ENCODE measurements around the gene SFI1. TPM values are rescaled to one million over a fixed set of nuclear protein-coding genes. Genes with fewer than 3 reads are reported as not detected.
A peak's percentile ranks its signal among the peaks of the same experiment; 100 is the strongest.
"Not testable (repeated sequence)": the region's sequence is repeated elsewhere in the genome, so short reads cannot be mapped to it uniquely, and the experiment has no call there.

The SFI1 gene
- total and polyA plus RNA-seq, 4 donors: 14.0 to 46.0 (median 32.7) TPM

DNA sequence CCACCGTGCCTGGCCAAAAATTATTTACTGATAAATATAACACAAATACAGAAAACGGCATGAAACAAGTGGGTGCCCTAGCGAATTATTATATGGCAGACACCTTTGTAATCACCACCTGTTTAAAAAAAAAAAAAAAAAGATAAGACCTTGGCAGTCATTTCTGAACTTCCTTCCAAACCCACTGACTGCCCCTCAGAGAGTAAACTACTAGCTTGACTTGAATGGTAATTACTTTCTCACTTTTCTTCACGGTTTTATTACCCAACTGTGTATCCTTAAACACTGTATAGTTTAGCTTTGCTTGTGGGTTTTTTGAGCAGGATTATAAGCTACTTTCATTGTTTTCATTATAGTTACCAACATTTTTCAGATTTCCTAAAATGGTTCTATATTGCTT, 23.7 kb downstream of the SFI1 start:
- TF ChIP-seq, protein P1, sequence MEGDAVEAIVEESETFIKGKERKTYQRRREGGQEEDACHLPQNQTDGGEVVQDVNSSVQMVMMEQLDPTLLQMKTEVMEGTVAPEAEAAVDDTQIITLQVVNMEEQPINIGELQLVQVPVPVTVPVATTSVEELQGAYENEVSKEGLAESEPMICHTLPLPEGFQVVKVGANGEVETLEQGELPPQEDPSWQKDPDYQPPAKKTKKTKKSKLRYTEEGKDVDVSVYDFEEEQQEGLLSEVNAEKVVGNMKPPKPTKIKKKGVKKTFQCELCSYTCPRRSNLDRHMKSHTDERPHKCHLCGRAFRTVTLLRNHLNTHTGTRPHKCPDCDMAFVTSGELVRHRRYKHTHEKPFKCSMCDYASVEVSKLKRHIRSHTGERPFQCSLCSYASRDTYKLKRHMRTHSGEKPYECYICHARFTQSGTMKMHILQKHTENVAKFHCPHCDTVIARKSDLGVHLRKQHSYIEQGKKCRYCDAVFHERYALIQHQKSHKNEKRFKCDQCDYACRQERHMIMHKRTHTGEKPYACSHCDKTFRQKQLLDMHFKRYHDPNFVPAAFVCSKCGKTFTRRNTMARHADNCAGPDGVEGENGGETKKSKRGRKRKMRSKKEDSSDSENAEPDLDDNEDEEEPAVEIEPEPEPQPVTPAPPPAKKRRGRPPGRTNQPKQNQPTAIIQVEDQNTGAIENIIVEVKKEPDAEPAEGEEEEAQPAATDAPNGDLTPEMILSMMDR (IDR thresholded peaks at IDR 0.05; ENCODE audit: control extremely low read depth, extremely low read depth): no peak
- Histone ChIP-seq H3K27me3 (ENCODE audit: control insufficient read depth in 3 of 3, insufficient read depth in 3 of 3, low read length in 2 of 3) (no peaks in the 10 kb centered on the region), H3K36me3 (ENCODE audit: control insufficient read depth in 4 of 4, insufficient read depth in 4 of 4, low read length in 4 of 4) (peaks cover 0 to 7% (median 2%) of the 10 kb centered on the region in 4 donors), H3K9ac (ENCODE audit: insufficient read depth in 1 of 2, low read length in 2 of 2) (no peak overlapping the region), H3K4me1 (ENCODE audit: control insufficient read depth in 5 of 5, insufficient read depth in 5 of 5, low read length in 5 of 5) (no peaks in the 10 kb centered on the region), H3K4me3 (no peak overlapping the region), H3K9me3 (ENCODE audit: control insufficient read depth in 4 of 4, insufficient read depth in 3 of 4, low read length in 3 of 4) (no peaks in the 10 kb centered on the region), H3K27ac (ENCODE audit: low read depth in 1 of 2, low read length in 1 of 2) (no peak overlapping the region)
- ATAC-seq (ENCODE audit: insufficient read depth, low FRiP score) (no peak), DNase-seq (no peak)
- WGBS, 2 donors: 82 to 87% methylated on average over 4 of the region's 4 CpGs

DNA sequence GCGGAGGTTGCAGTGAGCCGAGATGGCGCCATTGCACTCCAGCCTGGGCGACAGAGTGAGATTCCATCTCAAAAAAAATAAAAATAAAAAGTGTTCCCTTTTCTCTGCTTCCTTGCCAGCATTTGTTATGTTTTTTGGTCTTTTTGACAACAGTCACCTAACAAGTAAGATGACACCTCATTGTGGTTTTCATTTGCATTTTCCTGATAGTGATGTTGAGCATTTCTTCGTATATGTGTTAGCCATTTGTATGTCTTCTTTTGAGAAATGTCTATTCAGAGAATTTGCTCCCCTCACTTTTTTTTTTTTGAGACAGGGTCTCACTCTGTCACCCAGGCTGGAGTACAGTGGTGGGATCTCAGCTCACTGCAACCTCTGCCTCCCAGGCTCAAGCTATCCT, 27.8 kb downstream of the SFI1 start:
- ATAC-seq (ENCODE audit: insufficient read depth, low FRiP score); H3K4me1 ChIP-seq (ENCODE audit: control insufficient read depth in 5 of 5, insufficient read depth in 5 of 5, low read length in 5 of 5): not testable (repeated sequence)
- WGBS, 2 donors: 91 to 92% methylated on average over 5 of the region's 5 CpGs

DNA sequence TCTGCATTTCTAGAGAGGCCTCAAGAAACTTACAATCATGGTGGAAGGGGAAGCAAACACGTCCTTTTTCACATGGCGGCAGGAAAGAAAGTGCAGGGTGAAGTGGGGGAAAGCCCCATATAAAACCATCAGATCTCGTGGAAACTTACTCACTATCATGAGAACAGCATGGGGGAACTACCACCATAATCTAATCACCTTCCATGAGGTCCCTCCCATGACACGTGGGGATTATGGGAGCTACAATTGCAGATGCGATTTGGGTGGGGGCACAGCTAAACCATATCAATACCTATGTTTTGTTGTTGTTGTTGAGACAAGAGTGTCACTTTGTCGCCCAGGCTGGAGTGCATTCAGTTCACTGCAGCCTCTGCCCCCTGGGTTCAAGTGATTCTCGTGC, 29.9 kb downstream of the SFI1 start:
- no peaks in the 10 kb centered on the region for H3K27me3 ChIP-seq (ENCODE audit: control insufficient read depth in 3 of 3, insufficient read depth in 3 of 3, low read length in 2 of 3)
- DNase-seq (no peak), ATAC-seq (ENCODE audit: insufficient read depth, low FRiP score) (no peak)
- 73 to 83% methylated on average over 7 of the region's 7 CpGs for WGBS, 2 donors
- no peaks in the 10 kb centered on the region for H3K9me3 ChIP-seq (ENCODE audit: control insufficient read depth in 4 of 4, insufficient read depth in 3 of 4, low read length in 3 of 4)
- H3K27ac ChIP-seq (ENCODE audit: low read depth in 1 of 2, low read length in 1 of 2): no peak overlapping the region
- TF ChIP-seq, protein P1 (IDR thresholded peaks at IDR 0.05; ENCODE audit: control extremely low read depth, extremely low read depth): no peak
- peaks cover 0 to 4% (median 2%) of the 10 kb centered on the region in 4 donors for H3K36me3 ChIP-seq (ENCODE audit: control insufficient read depth in 4 of 4, insufficient read depth in 4 of 4, low read length in 4 of 4)
- peaks cover 0 to 7% (median 0%) of the 10 kb centered on the region in 5 donors for H3K4me1 ChIP-seq (ENCODE audit: control insufficient read depth in 5 of 5, insufficient read depth in 5 of 5, low read length in 5 of 5)
- H3K9ac ChIP-seq (ENCODE audit: insufficient read depth in 1 of 2, low read length in 2 of 2): no peak overlapping the region
- no peak overlapping the region for H3K4me3 ChIP-seq

More for the DNA sequence above, 27.8 kb downstream of the SFI1 start:
- H3K9ac ChIP-seq (ENCODE audit: insufficient read depth in 1 of 2, low read length in 2 of 2); H3K27ac ChIP-seq (ENCODE audit: low read depth in 1 of 2, low read length in 1 of 2); H3K36me3 ChIP-seq (ENCODE audit: control insufficient read depth in 4 of 4, insufficient read depth in 4 of 4, low read length in 4 of 4); H3K9me3 ChIP-seq (ENCODE audit: control insufficient read depth in 4 of 4, insufficient read depth in 3 of 4, low read length in 3 of 4); DNase-seq; H3K4me3 ChIP-seq; H3K27me3 ChIP-seq (ENCODE audit: control insufficient read depth in 3 of 3, insufficient read depth in 3 of 3, low read length in 2 of 3): not testable (repeated sequence)

DNA sequence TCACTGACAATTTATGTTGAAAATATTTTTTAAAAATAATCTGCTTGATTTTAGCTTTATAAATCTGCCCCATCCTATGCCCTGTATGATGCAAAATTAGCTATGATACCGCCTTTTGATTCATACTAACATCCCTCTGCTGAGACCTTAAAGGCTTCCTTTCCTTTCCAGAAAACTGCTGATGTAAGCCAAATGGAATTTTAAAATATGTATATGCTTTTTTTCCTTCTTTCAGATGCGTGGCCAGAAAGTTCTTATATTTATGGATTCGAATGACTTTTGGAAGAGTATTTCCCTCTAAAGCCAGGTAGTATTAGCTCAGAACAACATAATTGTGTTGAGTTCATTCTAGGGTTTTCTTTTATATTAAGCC, 34.5 kb downstream of the SFI1 start:
- TF ChIP-seq, protein P1 (IDR thresholded peaks at IDR 0.05; ENCODE audit: control extremely low read depth, extremely low read depth): no peak
- Histone ChIP-seq H3K36me3 (ENCODE audit: control insufficient read depth in 4 of 4, insufficient read depth in 4 of 4, low read length in 4 of 4) (peaks cover 0 to 4% (median under 1%) of the 10 kb centered on the region in 4 donors), H3K4me1 (ENCODE audit: control insufficient read depth in 5 of 5, insufficient read depth in 5 of 5, low read length in 5 of 5) (peaks cover 0 to 7% (median 0%) of the 10 kb centered on the region in 5 donors), H3K27ac (ENCODE audit: low read depth in 1 of 2, low read length in 1 of 2) (no peak overlapping the region), H3K9ac (ENCODE audit: insufficient read depth in 1 of 2, low read length in 2 of 2) (no peak overlapping the region), H3K9me3 (ENCODE audit: control insufficient read depth in 4 of 4, insufficient read depth in 3 of 4, low read length in 3 of 4) (no peaks in the 10 kb centered on the region), H3K4me3 (no peak overlapping the region), H3K27me3 (ENCODE audit: control insufficient read depth in 3 of 3, insufficient read depth in 3 of 3, low read length in 2 of 3) (no peaks in the 10 kb centered on the region)
- ATAC-seq (ENCODE audit: insufficient read depth, low FRiP score) (no peak), DNase-seq (peak in 2 of 3 donors; percentile 53 to 60)
- WGBS, 2 donors: 58 to 71% methylated on average over 3 of the region's 3 CpGs
